SW 1271 (cell line): Measurements from ENCODE around the gene UQCC3.
"Not testable (repeated sequence)": the region's sequence is repeated elsewhere in the genome, so short reads cannot be mapped to it uniquely, and the experiment has no call there.

Source experiments
- DNase-seq, 2 experiments: peaks; one replicate each; lab custom pipeline; 2025; lab: John Stamatoyannopoulos, UW

The UQCC3 gene

DNA sequence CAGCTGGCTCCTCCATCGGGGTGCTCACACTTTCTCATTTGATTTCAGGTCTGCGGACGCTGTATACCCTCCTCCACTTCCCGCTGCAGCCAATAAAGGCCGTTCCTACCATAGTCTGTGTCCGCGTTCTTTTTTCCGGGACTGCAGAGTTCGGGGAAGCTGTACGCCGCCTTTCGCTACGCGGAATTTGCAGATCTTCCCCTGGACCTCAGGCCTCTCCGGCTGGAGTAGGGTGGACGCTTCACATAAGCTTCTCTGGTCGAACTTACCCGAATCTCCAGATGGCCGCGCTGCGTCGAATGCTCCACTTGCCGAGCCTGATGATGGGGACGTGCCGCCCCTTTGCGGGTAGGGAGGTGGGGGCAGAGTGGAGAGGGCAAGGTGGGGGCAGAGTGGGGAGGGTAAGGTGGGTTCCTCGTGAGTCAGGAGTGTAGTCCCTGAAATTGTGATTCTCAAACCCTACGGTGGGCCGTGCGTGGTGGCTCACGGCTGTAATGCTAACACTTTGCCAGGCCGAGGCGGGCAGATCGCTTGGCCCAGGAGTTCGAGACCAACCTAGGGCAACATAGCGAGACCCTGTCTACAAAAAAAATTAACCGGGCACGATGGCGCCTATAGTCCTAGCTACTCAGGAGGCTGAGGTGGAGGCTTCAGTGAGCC is 5.7 kb upstream of the UQCC3 start:
- DNase-seq: peak in 1 of 2 experiments; percentile 72

DNA sequence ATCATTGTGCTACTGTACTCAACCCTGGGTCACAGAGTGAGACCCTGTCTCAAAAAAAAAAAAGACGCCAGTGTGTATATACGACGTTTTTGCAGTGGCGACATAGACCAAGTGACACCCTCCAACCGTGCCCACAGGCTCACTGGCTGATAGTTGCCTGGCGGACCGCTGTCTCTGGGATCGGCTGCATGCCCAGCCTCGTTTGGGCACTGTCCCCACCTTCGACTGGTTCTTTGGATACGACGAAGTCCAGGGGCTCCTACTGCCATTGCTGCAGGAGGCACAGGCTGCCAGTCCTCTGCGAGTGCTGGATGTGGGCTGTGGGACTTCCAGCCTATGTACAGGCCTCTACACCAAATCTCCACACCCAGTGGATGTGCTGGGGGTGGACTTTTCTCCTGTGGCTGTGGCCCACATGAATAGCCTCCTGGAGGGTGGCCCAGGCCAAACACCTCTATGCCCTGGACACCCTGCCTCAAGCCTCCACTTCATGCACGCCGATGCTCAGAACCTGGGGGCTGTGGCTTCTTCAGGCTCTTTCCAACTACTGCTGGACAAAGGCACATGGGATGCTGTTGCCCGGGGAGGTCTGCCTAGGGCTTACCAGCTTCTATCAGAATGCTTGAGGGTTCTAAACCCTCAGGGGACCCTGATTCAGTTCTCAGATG is 5.1 kb upstream of the UQCC3 start:
- no peak for DNase-seq

DNA sequence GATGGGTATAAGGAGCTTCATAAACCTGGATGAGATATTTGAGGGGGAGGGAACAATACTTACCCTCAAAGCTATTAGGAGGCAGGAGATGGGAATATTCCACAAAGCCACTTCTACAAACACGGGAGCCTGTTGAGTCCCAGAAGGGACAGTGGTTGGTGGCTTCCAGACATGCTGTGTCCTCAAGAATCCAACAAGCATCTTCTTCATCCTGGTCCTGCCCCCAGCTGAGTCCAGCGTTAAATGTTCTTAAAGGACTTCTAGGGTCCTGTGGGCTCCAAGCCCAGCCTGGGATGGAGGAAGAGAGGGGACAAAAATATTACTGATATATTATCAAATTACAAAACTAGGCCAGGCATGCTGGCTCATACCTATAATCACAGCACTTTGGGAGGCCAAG is 4.0 kb upstream of the UQCC3 start:
- no peak for DNase-seq

DNA sequence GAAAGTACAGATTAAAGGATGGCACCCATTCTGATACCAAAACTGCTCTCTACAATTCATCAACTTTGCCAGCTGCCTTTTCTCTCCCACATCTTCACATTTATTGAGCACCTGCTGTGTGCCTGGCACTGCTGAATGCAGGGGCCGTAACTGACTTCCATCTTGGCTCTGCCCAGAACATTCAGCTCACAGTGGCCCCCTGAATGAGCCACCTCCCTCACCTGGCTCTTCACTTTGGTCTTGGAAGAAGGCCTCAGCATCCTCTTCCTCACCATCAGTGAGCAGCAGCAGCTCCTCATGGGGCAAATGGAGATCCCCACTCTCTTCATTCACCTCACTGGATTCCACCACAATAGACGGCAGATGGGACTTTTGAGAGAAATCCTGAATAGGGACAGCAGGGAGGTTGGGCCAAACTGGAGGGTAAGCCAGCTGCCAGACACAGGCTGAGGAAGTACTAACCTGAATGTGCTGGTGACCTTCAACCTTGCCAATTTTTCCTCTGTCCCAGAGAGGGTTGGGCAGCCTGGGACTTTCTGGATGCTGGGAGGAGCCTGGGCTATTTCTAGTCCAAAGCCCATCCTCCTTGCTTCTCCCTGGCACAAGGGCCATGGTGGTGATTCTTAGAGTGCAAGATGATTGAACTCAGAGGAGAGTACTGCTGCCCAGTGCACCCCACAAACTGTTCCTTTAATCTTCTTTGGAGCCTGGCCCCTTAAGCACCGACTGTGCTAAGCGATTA is 1.9 kb upstream of the UQCC3 start:
- no peak for DNase-seq

DNA sequence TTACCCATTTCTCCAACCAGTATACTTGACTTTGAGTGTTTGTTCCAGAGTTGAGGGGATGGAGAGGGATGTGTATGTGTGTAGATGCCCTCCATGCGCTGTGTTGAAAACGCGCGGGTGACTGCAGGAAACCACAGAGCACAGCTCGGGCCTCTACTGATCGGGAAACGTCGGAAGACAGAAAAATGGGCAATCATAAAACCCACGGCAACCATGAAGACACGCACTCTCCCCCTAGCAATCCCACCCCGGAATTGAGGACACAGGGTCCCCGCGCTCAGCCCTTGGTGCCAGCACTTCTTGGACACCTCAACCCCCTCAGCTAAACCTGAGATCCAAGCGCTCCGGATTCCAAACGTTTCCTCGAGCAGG is 251 bp upstream of the UQCC3 start:
- peak in 1 of 2 experiments; percentile 72 for DNase-seq

DNA sequence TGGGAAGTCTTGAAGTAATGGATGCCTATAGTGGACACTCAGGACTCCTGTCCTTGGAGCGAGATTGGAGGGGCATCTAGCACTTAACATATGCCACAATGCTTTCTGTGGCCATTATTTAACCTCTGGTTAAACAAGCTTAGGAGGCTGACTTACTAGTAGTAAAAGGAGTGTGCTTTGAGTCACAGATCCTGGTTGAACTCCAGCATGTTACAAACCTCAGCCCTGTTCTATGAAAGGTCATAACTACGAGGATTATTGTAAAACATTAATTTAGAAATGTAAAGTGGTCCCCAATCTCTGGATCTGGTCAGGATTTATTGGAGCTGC is 1.7 kb downstream of the UQCC3 start:
- DNase-seq: no peak

DNA sequence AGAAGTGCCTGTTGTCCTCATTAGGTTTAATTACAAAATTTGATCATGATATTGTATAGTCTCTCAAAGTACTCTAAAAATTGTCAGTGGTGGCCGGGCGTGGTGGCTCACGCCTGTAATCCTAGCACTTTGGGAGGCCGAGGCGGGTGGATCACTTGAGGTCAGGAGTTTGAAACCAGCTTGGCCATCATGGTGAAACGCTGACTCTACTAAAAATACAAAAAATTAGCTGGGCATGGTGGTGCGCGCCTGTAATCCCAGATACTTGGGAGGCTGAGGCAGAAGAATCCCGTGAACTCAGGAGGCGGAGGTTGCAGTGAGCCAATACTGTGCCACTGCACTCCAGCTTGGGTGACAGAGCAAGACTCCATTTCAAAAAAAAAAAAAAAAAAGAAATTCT is 3.9 kb downstream of the UQCC3 start:
- not testable (repeated sequence) for DNase-seq

DNA sequence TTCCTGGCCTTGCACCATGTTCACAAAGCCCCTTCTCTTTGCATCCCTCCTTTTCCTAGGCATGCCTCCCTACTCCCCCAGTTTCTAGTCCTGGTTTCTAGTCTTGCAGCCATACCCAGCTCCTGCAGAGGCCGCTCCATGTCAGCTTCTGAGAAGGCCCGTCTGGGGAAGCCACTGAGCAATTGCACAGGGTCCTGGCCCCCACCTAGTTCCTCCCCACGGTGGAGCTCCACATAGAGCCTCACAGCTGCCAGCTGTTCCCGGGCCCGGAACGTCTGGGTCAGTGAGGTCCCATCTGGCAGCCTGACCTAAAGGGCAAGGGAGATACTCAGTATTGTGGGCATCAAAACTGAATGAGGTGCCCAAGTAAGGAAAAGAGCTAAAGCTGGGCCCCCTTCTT is 5.2 kb downstream of the UQCC3 start:
- DNase-seq: no peak

DNA sequence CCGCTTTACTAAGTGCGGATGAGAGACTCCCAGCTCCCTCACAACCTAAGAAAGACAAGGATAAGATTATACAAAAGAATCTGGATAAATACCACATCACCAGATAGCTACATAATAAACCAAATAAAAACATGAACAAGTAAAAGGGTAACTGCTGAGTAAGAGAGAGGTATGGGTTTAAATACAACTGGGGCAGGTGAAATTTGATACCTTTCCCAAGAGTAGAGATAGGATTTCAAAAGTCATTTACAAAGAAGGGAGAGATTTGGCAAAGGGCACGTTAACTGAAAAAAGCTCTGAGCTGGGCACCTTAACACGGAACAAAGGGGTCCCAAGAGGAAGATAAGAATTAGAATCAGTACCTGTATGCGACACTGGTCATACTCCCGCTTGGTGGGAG is 5.7 kb downstream of the UQCC3 start:
- DNase-seq: no peak

DNA sequence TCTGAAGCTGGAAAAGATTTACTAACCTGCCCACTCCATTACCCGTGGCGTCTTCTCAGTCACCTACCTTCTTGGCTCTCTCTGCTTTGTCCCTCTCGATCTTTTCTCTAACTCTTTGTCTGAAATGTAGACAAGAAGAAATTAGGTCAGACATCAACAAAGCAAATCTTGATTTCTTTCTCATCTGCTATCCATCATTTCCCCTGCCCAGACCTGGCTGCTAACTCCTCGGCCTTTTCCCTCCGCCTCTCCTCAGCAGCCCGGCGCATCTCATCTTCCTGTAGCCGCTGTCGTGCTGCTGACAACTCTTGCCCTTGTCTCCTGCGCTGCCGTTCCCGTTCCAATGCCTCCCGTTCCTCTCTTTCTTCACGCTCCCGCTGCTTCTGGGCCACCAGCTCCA is 6.2 kb downstream of the UQCC3 start:
- no peak for DNase-seq

DNA sequence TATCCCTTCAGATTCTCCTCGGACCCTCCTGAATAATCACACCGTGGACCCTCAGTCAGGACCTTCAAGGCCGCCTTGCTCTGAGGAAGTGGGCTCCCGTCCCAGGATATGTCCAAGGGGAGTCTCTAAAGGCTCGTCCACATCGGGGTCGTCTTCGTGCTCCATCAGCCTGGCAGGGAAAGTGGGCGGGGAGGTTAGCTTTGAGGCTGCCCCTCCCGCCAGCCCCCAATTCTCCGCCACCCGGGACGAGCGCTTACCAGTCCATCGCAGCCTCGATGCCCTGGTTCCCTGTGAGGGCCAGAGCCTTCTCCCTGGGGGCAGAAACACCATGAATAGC is 6.9 kb downstream of the UQCC3 start:
- DNase-seq: no peak

DNA sequence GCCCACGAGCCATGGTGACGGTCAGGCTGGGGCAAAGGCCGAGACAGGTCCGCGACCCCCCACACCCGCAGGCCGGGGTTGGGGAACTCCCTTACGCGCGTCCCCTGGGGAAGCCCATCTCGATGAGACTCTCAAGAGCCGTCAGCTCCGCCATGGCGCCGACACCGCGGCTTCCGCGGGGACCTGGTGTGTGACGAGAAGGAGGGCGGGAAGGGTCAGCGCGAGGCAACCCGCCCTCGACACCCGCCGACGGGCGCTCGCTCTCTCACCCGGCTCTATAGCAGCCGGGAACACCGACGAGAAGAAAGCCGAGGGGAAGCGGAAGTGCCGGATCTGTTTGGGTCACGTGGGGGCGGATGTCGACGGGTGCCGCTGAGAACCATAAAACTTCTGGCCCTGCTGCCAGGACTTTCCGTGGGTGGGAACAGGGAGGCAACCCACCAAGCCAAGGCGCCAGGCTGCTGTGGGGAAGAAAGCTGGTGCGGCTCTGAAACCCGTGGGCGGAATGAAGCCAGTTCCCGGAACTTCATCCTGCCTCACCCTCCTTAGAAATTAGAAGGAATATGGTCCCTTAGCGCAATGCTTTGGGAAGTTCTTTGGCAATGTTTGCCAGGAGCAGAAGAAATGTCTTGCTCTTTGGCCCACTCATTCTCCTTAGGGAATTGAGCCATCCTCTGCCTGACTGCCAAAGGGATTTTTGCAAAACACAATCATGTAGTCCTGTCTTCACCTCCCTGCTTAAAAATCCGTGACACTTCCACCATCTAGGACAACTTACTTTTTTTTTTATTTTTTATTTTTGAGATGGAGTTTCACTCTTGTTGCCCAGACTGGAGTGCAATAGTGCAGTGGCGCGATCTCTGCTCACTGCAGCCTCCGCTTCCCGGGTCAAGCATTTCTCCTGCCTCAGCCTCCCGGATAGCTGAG is 7.6 kb downstream of the UQCC3 start, which contains the start of gene UBXN1:
Gene UBXN1, minus strand, starts transcription at position 304 of the 927 bp plus-strand sequence. Its CDS starts 150 bp downstream, at position 154.
- peak; percentile 71 to 84 for DNase-seq

DNA sequence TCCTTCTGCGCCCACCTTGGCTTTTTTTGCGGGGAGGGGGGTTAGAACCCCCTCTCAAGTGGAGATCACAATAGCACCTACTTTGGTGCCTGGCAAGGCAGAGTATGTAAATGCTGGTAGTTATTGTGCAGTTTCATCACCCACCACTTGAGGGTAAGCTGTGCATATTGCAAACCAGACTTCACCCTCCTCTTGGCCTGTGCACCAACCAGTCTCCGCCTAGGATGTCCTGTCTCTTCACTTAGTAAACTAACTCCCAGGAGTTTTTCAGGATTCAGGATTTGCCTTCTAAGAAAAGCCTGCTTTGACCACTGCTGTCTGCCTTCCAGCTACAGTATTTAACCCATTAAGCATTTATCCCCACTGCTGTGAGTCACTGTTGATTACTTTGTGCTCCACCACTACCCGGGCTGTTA is 9.4 kb downstream of the UQCC3 start:
- DNase-seq: peak; percentile 53 to 71

DNA sequence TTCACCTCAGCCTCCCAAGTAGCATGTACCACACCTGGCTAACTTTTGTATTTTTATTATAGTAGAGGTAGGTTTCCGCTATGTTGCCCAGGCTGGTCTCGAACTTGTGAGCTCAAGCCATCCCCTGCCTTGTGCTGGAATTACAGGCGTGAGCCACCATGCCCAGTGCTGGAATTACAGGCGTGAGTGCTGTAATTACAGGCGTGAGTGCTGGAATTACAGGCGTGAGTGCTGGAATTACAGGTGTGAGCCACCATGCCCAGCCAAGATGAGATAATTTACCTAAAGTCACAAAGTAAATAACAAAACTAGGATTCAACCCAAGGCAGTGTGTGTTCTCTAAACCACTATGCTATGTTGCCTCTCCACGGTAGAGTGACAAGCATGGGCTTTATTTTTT is 11.0 kb downstream of the UQCC3 start:
- DNase-seq: no peak

DNA sequence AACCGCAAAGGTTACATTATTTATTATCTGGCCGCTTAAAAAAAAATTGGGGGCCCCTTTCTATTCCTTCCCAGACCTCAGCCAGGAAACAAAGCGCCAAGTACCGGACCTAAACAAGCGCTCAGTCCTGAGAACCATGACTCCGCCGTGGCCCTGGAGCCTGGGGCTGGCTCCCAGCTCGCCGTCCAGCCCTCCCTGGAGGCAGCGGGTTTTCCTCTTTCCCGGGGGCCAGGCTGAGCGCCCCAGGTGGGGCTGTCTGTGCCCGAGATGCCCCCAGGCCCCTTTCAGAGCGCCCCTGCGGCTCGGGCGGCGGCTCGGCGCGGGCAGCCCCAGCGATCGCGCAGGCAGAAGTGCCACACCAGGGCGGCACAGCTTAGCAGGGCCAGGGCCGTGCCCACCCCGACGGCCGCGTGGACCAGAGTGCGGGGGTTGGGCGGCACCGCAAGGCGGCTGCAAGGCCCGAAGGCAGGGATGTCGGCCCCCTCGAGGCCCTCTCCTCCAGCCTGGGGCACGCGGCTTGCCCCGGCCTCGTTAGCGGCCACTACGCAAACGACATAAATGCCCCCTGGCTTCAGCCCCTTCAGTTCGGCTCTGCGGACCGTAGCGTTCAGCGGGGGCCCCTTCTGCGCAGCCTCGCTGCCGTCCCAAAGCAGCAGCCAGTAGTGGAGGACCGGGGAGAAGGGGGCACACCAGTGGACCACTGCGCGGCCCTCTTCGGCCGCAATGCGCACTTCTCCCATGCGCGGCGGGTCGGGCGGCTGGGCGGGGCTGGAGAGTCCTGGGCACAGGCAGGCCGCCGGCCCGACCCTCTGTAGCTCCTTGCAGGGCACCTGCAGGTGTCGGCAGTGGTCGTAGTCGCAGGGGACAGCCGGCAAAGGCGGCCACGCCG is 16.3 kb downstream of the UQCC3 start:
- no peak for DNase-seq

DNA sequence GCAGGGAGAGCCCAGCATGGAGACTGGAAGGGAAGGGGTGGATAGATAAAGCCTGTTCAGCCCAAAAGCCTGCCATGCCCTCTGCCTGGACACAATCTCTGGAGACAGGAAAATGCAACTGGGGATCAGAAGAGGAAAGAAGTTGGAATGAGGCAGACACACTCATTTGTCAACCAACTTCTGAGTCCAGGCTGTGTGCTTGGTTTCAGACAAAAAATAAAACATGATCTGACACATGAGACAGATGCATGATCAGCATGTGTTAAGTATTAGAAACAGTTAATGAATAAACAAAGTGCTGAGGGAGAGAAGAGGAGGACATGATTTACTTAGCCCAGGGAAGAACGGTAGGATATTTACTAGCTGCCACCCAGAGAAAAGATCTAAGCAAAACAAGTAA is 17.0 kb downstream of the UQCC3 start:
- DNase-seq: no peak

DNA sequence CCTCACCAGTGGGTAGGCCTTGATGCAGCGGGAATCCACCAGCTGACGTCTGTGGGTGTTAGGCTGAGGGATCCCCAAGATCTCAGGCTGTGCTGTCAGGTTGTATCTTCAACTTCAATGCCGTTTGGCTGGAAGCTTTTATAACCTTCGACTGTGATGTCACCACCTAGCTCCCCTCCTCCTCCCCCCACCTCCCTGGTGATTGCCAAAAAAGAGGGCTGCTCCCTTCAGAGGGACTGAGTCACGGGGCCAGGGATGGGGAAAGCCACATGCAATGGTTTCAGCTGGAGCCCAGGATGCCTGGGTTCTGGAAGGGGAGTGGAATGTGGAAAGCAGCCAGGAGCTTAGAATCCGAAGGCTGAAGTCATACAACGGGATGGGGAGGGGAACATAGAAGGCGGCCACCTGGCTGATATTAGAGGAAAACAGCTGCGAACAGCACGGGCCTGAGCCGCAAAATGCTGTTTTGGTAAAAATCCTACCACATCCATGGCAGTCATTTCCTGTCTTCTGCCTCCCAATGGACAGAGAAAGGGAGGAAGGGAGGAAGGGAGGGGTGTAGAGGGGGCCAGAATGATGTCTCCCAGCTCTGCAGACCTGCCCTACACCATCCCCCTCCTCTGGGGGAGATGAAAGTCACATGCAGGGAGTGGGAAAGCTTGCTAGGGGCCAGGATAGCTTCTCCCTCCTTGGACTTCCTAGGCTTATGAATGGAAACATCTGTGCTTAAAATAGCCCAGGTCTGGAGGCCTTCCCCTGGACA is 18.1 kb downstream of the UQCC3 start, which contains the start of gene LRRN4CL:
Gene LRRN4CL, minus strand, starts transcription at position 110 of the 763 bp plus-strand sequence. CDS start 1,022 bp downstream, outside the sequence.
- no peak for DNase-seq

DNA sequence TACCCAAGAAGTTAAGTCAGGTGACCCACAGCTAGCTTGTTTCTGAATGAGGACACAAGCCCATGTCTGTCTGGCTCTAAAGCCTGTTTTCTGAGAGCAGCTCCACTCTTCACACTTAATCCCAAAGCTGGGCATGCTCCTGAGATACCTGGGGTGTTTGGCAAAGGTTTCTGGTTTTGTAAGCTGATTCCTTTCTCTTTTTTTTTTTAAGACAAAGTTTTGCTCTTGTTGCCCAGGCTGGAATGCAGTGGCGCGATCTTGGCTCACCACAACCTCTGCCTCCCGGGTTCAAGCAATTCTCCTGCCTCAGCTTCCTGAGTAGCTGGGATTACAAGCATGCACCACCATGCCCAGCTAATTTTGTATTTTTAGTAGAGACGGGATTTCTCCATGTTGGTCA is 22.2 kb downstream of the UQCC3 start:
- DNase-seq: not testable (repeated sequence)

DNA sequence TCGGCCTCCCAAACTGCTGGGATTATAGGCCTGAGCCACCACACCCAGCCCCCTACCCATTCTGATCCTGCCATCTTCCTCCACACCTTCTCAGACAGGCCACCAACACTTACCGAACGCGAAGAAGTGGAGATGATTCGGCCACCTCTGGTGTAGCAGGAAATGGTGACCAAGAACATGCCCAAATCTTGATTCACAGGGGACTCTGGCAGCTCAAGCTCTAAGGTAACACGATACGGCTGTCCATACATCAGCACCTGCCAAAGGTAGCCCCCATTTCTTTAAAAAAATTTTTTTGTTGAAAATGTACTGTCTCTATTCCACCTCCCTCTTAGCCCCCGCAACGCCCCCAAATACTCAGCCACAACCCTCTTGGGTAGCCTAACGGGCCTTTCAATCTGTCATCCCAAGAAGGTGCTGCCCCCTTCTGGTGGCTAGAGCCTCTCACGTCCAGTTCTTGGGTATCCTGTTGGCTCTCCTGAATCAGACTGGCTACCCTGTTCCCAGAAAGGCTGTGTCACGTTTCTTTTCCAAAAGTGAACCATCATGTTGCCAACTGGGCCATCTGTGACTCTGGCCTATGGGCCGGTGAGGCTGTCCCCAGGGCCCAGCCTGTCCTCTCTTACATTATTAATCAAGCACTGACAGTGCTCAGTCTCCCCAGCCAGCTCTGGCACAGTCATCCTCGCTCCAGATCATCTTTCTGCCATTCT is 23.1 kb downstream of the UQCC3 start:
- DNase-seq: peak in 1 of 2 experiments; percentile 51

DNA sequence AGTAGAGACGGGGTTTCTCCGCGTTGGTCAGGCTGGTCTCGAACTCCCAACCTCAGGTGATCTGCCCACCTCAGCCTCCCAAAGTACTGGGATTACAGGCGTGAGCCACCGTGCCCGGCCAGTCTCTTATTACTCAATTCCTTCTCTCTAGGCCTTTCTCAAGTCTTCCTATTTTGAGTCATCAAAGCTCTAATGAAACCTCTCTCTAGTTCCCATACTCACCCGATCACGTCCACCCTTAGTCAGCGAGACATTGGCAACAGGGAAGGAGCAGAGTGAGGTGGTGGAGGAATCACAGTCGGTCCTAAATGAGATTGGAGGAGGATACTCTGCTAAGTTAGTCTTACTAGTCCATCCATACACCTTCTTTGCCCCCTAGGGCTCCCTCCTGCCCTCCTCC is 30.8 kb downstream of the UQCC3 start:
- no peak for DNase-seq
